SK-N-SH treated with all-trans-retinoic acid at 6 μM for 48 hours (cell line): Measurements from ENCODE around the gene MED16.

Experiments
- ATAC-seq: fragments of 200-7000 bp; cut with Tn5 transposase; 3 replicates; pipeline ENCODE4 v1.9.1; 2020; ENCODE audit warnings: mild to moderate bottlenecking, moderate library complexity
- ARNTL ChIP-seq: fragments of 450-650 bp; formaldehyde crosslinking; IDR thresholded peaks from 2 replicates; pipeline ENCODE4 v1.5.0; 2020; ENCODE audit warnings: low read depth, mild to moderate bottlenecking, moderate library complexity, borderline replicate concordance
- BACH2 ChIP-seq: fragments of 250-450 bp; sonication (Bioruptor Pico); IDR thresholded peaks from 2 replicates; pipeline ENCODE4 v1.9.0; 2021; ENCODE audit warnings: mild to moderate bottlenecking, borderline replicate concordance
- CREB5 ChIP-seq: fragments of 250-450 bp; sonication (Bioruptor Pico); IDR thresholded peaks from 2 replicates; pipeline ENCODE4 v1.5.1; 2020; ENCODE audit warnings: low read depth, mild to moderate bottlenecking, moderate library complexity
- CSDC2 ChIP-seq: fragments of 250-450 bp; sonication (Bioruptor Pico); IDR thresholded peaks from 2 replicates; pipeline ENCODE4 v1.5.0; 2020; ENCODE audit warnings: mild to moderate bottlenecking, moderate library complexity
- CSRNP3 ChIP-seq: fragments of 250-450 bp; sonication (Bioruptor Pico); IDR thresholded peaks from 2 replicates; pipeline ENCODE4 v1.5.1; 2021; ENCODE audit warnings: mild to moderate bottlenecking, moderate library complexity
- ESRRG ChIP-seq: fragments of 250-450 bp; sonication (Bioruptor Pico); IDR thresholded peaks from 2 replicates; pipeline ENCODE4 v1.6.1; 2021; ENCODE audit warnings: mild to moderate bottlenecking
- GLIS3 ChIP-seq: fragments of 250-450 bp; sonication (Bioruptor Pico); IDR thresholded peaks from 2 replicates; pipeline ENCODE4 v1.5.0; 2020; ENCODE audit warnings: mild to moderate bottlenecking, moderate library complexity
- ISL1 ChIP-seq: fragments of 250-450 bp; sonication (Bioruptor Pico); IDR thresholded peaks from 2 replicates; pipeline ENCODE4 v2.1.2; 2022; ENCODE audit warnings: mild to moderate bottlenecking, moderate library complexity
- OSR1 ChIP-seq: fragments of 250-450 bp; sonication (Bioruptor Pico); IDR thresholded peaks from 2 replicates; pipeline ENCODE4 v1.8.0; 2022; ENCODE audit warnings: moderate library complexity, mild to moderate bottlenecking, inconsistent platforms
- POU6F1 ChIP-seq: fragments of 250-450 bp; sonication (Bioruptor Pico); IDR thresholded peaks from 2 replicates; pipeline ENCODE4 v1.8.0; 2021; ENCODE audit warnings: low read depth, mild to moderate bottlenecking, moderate library complexity, borderline replicate concordance
- PPARA ChIP-seq: fragments of 250-450 bp; sonication (Bioruptor Pico); IDR thresholded peaks from 2 replicates; pipeline ENCODE4 v1.5.0; 2020; ENCODE audit warnings: mild to moderate bottlenecking, borderline replicate concordance
- RARB ChIP-seq: fragments of 250-450 bp; sonication (Bioruptor Pico); IDR thresholded peaks from 2 replicates; pipeline ENCODE4 v1.8.0; 2021; ENCODE audit warnings: mild to moderate bottlenecking, moderate library complexity
- TCF4 ChIP-seq: fragments of 250-450 bp; sonication (Bioruptor Pico); IDR thresholded peaks from 2 replicates; pipeline ENCODE4 v1.8.0; 2021; ENCODE audit warnings: mild to moderate bottlenecking, moderate library complexity, borderline replicate concordance
- TOX ChIP-seq: fragments of 250-450 bp; sonication (Bioruptor Pico); IDR thresholded peaks from 2 replicates; pipeline ENCODE4 v1.8.0; 2021; ENCODE audit warnings: mild to moderate bottlenecking, moderate library complexity, borderline replicate concordance
- TSHZ2 ChIP-seq: fragments of 250-450 bp; sonication (Bioruptor Pico); IDR thresholded peaks from 2 replicates; pipeline ENCODE4 v1.5.0; 2020; ENCODE audit warnings: mild to moderate bottlenecking, moderate library complexity
- ZC3H10 ChIP-seq: fragments of 250-450 bp; sonication (Bioruptor Pico); IDR thresholded peaks from 2 replicates; pipeline ENCODE4 v1.5.1; 2021; ENCODE audit warnings: mild to moderate bottlenecking, moderate library complexity
- ZNF565 ChIP-seq: fragments of 450-650 bp; formaldehyde crosslinking; conservative IDR thresholded peaks from 2 replicates; pipeline ENCODE4 v1.5.0; 2020; ENCODE audit warnings: low read depth, mild to moderate bottlenecking, moderate library complexity
- ZNF70 ChIP-seq: fragments of 450-650 bp; formaldehyde crosslinking; IDR thresholded peaks from 2 replicates; pipeline ENCODE4 v1.5.0; 2020; ENCODE audit warnings: mild to moderate bottlenecking, moderate library complexity
- ZNF8 ChIP-seq: fragments of 450-650 bp; formaldehyde crosslinking; IDR thresholded peaks from 2 replicates; pipeline ENCODE4 v1.5.0; 2020; ENCODE audit warnings: mild to moderate bottlenecking, moderate library complexity
- TF ChIP-seq, protein P1 (sequence below): fragments of 250-450 bp; sonication (Bioruptor Pico); IDR thresholded peaks from 2 replicates; pipeline ENCODE4 v1.8.0; 2020; ENCODE audit warnings: mild to moderate bottlenecking, moderate library complexity, borderline replicate concordance

MED16 gene

GRCh38 chr19:917323-918151 lies 24.6 kb upstream of the MED16 start, which contains the start of gene KISS1R:
Gene KISS1R (plus strand): TSS chr19:917333. CDS start chr19:917503, 170 bp downstream.
- peak; percentile 8 for ATAC-seq
- no peak for TF ChIP-seq POU6F1 (CRISPR knock-in tag)
- no peak for TF ChIP-seq BACH2 (CRISPR knock-in tag)
- TF ChIP-seq ZC3H10 (CRISPR knock-in tag): no peak
- TF ChIP-seq ISL1 (CRISPR knock-in tag): no peak
- TF ChIP-seq ZNF70 (CRISPR knock-in tag): no peak
- TF ChIP-seq CSDC2 (CRISPR knock-in tag): no peak
- TF ChIP-seq TOX (CRISPR knock-in tag): no peak
- TF ChIP-seq ZNF8 (CRISPR knock-in tag): no peak
- TF ChIP-seq OSR1 (CRISPR knock-in tag): no peak

GRCh38 chr19:916645-917322 lies 23.8 kb upstream of the MED16 start:
- TF ChIP-seq GLIS3 (CRISPR knock-in tag) (no peak), TOX (CRISPR knock-in tag) (no peak), RARB (CRISPR knock-in tag) (no peak), ARNTL (no peak), TCF4 (CRISPR knock-in tag) (no peak), ZNF565 (CRISPR knock-in tag) (no peak), OSR1 (CRISPR knock-in tag) (no peak), ESRRG (CRISPR knock-in tag) (no peak), ZNF8 (CRISPR knock-in tag) (no peak), TSHZ2 (CRISPR knock-in tag) (no peak), CSRNP3 (CRISPR knock-in tag) (no peak), CREB5 (CRISPR knock-in tag) (no peak), CSDC2 (CRISPR knock-in tag) (no peak), ZC3H10 (CRISPR knock-in tag) (no peak), PPARA (no peak), BACH2 (CRISPR knock-in tag) (no peak), POU6F1 (CRISPR knock-in tag) (no peak)
- TF ChIP-seq, protein P1, sequence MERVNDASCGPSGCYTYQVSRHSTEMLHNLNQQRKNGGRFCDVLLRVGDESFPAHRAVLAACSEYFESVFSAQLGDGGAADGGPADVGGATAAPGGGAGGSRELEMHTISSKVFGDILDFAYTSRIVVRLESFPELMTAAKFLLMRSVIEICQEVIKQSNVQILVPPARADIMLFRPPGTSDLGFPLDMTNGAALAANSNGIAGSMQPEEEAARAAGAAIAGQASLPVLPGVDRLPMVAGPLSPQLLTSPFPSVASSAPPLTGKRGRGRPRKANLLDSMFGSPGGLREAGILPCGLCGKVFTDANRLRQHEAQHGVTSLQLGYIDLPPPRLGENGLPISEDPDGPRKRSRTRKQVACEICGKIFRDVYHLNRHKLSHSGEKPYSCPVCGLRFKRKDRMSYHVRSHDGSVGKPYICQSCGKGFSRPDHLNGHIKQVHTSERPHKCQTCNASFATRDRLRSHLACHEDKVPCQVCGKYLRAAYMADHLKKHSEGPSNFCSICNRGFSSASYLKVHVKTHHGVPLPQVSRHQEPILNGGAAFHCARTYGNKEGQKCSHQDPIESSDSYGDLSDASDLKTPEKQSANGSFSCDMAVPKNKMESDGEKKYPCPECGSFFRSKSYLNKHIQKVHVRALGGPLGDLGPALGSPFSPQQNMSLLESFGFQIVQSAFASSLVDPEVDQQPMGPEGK: no peak
- ATAC-seq: no peak
